GM03348 (cell line): ENCODE measurements around the gene WWOX.

Experiments
- DNase-seq: peaks from one replicate; pipeline ENCODE4 v3.0.0; 2012; ENCODE audit warnings: low spot score

WWOX gene

DNA sequence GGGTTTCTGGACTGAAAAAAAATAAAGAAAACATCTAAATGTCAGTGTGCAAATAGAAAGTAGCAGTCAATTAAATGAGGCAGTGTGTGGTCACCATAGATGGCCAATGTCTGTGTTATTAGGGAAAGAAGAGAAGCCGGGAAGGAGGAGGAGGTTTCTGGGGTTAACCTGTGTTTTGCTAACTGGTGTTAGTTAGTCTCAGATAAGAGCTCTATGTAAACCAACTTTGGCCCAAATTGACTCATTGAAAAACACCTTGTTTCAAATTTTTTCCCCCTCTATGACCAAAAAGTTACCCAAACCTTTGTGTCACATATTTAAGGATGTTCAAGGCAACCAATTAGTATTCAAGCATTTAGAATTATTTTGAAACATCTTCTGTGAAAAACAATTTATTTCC, 970.2 kb downstream of the WWOX start:
- no peak for DNase-seq

GRCh38 chr16:79071424-79071823, 972.0 kb downstream of the WWOX start:
- no peak for DNase-seq

GRCh38 chr16:79072517-79072916, 973.1 kb downstream of the WWOX start:
- DNase-seq = no peak

GRCh38 chr16:79073566-79073965, 974.1 kb downstream of the WWOX start:
- DNase-seq = no peak

GRCh38 chr16:79074541-79074940, 975.1 kb downstream of the WWOX start:
- DNase-seq = no peak

GRCh38 chr16:79074951-79075350, 975.5 kb downstream of the WWOX start:
- DNase-seq = no peak

GRCh38 chr16:79076047-79076767, 976.8 kb downstream of the WWOX start:
- no peak for DNase-seq

DNA sequence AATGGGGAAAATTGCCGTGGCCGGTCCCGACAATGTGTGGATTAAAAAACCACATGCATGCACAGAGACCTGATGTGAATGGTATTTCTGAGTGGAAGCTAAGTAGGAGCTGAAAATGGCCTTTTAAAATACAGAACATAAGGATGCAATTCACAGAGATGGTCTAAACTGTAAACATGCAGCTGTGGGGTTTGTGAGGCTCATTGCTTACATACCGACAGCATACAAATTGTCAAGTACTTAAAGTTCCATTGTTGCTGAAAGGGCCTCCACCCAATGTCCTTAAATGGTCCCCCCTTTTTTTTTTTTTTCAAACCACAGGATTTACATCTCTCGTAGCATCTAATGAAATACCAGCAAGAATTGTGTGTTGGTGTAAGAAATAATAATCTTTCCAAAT, 977.9 kb downstream of the WWOX start:
- no peak for DNase-seq

DNA sequence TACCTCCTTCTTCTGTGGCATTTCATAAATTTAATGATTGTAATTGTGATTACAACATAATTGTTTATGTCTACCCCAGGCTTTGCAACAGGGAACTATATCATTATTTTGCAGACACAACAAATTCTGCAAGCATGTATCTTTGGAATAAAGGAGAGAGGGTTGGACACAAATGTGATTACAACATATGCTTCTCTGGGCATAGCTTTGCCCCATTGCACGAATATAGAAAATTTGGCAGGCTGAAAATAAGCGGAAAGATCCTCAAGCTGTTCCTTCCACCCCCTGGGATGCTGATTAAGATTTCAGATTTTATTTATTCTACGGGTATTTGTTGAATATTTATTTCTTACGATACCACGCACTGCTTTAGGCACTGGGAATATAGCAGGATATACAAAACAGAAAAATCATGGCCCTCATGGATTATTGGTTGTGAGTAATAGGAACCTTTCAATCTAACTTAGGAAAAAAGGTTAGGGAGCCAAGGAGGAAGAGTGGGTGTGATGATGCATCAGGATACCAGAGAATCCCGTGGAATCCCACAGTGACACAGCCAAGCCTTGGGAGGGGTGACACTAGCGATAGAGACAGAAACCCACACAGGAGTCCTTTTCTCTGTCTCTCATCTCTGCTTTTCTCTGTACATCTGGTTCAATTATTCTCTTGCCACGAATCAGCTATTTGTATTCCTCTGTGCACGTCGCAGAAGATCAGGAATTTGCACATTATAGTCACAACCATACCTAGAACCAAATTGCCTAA, 980.4 kb downstream of the WWOX start:
- DNase-seq = no peak

- no peak for DNase-seq
Measured at GRCh38 chr16:79081297-79082066, 982.0 kb downstream of the WWOX start.

GRCh38 chr16:79082970-79083369, 983.5 kb downstream of the WWOX start:
- DNase-seq = no peak

DNA sequence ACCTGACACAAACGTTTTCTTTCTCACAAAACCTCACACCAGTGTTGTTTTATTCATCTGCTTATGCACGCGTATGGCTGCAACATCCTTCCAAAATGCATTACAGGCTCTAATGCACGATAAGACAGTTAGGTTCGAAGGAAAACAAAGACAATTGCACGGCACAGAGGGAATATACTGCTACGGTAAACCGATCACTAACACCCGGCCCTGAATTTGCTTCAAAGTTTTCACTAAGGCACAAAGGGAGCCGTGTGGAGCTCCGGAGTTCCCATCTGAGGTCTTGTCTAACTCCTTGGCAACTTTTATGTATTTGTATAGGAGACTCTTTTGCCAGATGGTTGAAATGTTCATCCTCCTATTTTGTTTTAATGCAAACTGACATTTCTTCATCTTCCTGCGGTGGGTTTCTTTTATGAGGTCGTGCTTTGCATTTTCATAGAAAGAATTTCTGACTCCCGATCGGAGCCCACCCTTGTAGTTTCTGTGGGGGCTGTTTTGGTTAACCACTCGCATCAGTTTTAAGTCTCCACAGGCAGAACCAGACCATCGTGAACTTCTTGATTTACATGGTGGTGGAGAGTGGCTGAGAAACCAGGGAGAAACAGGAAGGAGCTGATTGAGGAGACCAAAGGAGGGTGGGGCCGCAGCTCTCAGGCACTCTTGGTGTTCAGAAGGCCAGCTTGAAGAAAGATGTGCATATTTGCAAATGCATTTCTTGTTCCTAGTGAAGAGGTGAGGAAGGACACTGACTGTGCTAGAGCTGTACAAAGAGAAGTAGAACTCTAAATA, 984.2 kb downstream of the WWOX start:
- DNase-seq = no peak

DNA sequence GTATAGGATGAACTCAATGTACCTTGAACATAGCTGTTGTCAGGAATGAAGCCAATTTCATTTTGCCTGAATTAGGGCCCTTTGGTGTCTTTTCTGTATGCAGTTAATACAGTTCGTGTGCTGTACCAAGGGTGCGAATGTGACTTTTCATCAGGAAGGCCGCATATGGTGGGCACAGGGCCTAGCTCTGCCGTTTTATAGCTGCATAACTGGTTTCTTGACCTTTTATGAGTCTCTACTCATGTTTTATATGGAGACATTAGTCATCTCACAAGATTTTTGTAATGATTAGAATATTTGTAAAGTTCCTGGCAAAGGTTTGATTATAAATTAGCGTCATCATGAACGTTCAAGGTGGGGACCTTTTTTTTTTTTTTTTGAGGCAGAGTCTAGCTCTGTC, 989.5 kb downstream of the WWOX start:
- no peak for DNase-seq

- DNase-seq = no peak
Measured at GRCh38 chr16:79089735-79090284, 990.4 kb downstream of the WWOX start.

GRCh38 chr16:79090966-79091365, 991.5 kb downstream of the WWOX start:
- no peak for DNase-seq

DNA sequence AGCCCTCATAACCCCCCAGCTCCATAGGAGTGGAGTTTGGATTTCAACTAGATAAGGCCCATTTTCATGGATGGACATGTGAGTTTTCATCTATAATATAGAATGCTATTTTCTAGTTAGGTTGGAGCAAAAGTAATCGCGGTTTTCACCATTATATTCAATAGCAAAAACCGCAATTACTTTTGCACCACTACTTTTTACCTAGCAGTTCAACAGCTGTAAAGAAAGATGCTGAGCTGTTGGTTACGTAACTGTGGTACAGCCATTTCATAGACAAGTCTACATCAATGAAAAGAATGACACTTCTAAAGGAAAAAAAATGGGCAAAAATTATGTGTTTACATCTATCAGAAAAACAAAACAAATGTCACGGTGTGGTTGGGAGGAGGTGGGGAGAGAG, 993.4 kb downstream of the WWOX start:
- no peak for DNase-seq

GRCh38 chr16:79093554-79093967, 994.1 kb downstream of the WWOX start:
- no peak for DNase-seq

DNA sequence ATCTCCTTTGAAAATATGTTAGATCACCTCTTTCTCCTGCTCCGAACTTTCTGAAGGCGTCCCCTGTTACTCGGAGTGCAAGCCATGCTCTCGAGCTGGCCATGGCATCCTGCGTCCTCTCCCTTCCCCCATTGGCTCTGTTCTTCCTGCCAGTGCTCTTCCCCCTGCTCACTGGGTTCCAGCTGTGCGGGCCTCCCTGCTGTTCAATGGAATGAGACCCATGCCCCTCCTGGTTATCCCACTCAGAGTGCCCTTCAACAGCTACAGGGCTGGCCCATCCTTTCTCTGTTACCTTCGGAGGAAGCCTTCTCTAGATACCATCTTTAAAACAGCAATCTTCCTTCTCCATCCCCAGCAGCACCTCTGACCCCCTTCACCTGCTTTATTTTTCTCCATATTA, 996.8 kb downstream of the WWOX start:
- no peak for DNase-seq

DNA sequence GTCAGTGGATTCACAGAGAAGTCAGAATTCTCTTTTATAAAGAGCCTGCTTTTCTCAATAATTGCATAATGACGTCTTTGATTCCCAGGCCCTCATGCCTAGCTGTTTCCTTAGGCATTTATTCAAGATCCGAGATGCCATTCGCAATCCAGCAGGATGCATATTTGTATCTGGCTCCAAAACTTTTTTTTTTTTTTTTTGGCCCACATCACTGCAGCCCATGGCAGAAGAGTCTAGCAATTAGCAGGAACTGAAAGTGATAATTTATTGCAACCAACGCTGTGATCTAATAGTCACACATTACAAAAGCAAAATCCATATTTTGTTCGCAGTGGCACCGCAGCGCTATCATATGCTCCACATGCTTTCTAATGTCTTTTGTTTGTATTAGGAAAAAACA, 997.7 kb downstream of the WWOX start:
- no peak for DNase-seq

GRCh38 chr16:79097771-79098170, 998.3 kb downstream of the WWOX start:
- DNase-seq = no peak

DNA sequence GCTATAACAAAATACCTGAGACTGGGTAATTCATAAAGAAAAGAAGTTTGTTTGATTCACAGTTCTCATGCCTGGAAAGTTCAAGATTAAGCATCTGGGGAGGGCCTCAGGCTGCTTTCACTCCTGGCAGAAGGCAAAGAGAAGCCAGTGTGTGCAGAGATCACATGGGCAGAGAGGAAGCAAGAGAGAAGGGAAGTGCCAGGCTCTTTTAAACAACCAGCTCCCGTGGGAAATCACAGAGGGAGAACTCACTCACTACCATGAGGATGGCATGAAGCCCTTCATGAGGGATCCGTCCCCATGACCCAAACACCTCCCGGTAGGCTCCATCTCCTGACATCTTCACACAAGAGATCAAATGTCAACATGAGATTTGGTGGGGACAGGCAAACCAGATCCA, 999.5 kb downstream of the WWOX start:
- DNase-seq = no peak

- DNase-seq = no peak
Measured at GRCh38 chr16:79099716-79100115, 1000.3 kb downstream of the WWOX start.
